NCI-H146 treated with DMSO at 0.1 percent for 48 hours (cell line): ENCODE data around the gene ZBTB12.
"Not testable (repeated sequence)": the region's sequence is repeated elsewhere in the genome, so short reads cannot be mapped to it uniquely, and the experiment has no call there.

Source experiments
- DNase-seq: peaks from one replicate; lab custom pipeline; 2025; ENCODE audit not compliant: unreplicated experiment; lab: John Stamatoyannopoulos, UW

ZBTB12 gene

GRCh38 chr6:31851980-31852718, 49.7 kb downstream of the ZBTB12 start:
- not testable (repeated sequence) for DNase-seq

- no peak for DNase-seq
Measured at GRCh38 chr6:31851485-31851832, 50.4 kb downstream of the ZBTB12 start.

DNA sequence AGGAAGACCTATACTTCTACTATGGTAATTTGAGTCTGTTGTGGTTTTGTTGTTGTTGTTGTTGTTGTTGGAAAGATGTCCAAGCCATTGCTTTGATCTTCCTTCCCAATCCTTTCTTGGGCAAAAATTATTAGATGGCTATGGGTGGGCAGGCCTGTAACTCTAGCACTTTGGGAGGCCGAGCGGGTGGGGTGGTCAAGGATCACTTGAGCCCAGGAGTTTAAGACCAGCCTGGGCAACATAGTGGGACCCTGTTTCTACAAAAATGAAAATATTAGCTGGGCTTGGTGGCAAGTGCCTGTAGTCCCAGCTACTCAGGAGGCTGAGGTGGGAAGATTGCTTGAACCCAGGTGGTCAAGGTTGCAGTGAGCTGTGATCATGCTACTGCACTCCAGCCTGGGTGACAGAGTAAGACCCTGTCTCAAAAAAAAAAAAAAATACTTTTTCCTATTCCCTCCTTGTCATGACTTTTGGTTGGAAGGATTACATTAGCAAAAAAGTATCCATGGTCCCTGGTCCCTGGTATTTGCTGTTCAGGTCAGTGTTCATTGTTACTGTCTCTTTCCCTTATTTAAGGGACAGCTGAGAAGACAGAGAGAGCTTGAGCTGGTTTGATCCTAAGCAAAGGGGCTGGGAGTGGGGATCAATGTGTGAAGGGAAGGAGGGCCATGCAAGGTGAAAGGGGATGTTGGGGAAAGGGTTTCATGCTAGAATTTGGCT, 51.0 kb downstream of the ZBTB12 start:
- no peak for DNase-seq
